VCaP (cell line): ENCODE data around the gene PODXL.

Experiments used
- H3K27ac ChIP-seq: fragments of 450-650 bp; 2 replicates; pipeline ENCODE4 v1.5.1; 2017
- TF ChIP-seq, protein P1 (sequence below): fragments of 450-650 bp; conservative IDR thresholded peaks from 2 replicates; pipeline ENCODE4 v1.5.1; 2017; ENCODE audit warnings: mild to moderate bottlenecking, moderate library complexity

Gene PODXL

DNA sequence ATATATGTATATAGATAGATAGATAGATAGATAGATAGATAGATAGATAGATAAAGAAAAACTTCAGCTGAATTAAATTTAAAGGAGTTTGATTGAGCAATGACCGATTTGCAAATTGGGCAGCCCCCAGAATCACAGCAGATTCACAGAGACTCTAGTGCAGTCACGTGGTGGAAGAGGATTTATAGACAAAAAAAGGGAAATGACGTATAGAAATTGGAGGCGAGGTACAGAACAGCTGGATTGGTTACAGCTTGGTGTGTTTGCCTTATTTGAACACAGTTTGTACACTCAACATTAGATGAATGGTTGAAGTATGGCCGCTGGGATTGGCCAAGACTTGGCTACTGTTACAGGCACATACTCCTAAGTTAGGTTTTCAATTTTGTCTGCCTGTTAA, 8.2 kb upstream of the PODXL start:
- TF ChIP-seq, protein P1, sequence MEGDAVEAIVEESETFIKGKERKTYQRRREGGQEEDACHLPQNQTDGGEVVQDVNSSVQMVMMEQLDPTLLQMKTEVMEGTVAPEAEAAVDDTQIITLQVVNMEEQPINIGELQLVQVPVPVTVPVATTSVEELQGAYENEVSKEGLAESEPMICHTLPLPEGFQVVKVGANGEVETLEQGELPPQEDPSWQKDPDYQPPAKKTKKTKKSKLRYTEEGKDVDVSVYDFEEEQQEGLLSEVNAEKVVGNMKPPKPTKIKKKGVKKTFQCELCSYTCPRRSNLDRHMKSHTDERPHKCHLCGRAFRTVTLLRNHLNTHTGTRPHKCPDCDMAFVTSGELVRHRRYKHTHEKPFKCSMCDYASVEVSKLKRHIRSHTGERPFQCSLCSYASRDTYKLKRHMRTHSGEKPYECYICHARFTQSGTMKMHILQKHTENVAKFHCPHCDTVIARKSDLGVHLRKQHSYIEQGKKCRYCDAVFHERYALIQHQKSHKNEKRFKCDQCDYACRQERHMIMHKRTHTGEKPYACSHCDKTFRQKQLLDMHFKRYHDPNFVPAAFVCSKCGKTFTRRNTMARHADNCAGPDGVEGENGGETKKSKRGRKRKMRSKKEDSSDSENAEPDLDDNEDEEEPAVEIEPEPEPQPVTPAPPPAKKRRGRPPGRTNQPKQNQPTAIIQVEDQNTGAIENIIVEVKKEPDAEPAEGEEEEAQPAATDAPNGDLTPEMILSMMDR: no peak
- no peak overlapping the region for H3K27ac ChIP-seq

DNA sequence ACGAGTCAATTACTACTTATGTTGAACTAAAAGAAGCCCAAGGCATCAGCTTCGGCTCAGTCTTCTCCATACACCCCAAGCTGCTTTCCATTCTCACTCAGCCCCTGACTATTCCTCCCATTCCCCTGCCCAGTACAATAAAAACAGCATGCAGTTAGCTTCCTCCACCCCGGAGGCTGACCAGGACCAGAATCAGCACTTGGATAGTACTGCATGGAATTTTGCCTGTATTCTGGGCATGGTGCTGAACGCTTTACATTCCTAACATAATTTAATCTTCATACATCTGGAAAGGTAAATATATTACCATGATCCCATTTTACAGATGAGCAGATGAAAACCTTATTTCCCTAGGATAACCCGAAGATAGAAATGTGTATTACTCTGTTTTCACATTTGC, 7.5 kb upstream of the PODXL start:
- TF ChIP-seq, protein P1: no peak

DNA sequence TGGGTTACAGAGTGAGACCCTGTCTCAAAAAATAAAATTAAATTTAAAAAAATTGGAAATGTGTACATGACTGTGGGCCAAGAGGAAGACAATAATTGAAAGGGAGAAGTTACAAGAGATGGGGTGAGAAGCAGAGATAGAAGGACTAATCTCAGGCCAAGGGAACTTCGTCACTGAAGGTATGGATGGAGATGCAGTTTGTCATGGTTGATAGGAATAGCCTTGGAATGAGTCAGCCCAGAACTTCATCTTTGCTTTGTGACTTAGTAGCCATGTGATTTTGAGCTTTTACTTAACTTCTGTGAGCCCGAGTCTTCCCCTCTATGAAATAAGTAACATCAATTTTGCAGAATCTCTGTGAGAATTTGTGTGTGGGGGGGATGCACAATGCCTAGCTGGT, 6.5 kb upstream of the PODXL start:
- TF ChIP-seq, protein P1: no peak
- no peak overlapping the region for H3K27ac ChIP-seq

More for the DNA sequence above, 7.5 kb upstream of the PODXL start:
- no peak overlapping the region for H3K27ac ChIP-seq

DNA sequence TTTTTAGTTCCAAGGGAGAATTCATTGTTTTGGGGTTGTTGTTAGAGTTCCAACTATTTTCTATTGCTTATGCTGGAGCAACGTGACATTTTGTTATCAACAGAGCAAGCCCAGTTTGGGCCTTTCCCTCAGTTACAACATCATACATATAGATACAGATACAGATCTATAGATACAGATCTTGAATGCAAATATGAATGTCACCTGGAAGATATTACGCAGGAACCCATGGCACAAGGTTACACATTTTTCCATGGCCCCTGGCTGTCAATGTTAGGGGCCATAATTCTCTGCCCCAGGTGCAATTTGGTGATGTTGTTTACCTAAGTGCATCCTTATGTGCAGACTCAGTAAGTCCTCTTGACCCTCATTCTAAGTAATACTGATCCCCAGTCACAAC, 3.6 kb upstream of the PODXL start:
- TF ChIP-seq, protein P1: no peak
- H3K27ac ChIP-seq: no peak overlapping the region

DNA sequence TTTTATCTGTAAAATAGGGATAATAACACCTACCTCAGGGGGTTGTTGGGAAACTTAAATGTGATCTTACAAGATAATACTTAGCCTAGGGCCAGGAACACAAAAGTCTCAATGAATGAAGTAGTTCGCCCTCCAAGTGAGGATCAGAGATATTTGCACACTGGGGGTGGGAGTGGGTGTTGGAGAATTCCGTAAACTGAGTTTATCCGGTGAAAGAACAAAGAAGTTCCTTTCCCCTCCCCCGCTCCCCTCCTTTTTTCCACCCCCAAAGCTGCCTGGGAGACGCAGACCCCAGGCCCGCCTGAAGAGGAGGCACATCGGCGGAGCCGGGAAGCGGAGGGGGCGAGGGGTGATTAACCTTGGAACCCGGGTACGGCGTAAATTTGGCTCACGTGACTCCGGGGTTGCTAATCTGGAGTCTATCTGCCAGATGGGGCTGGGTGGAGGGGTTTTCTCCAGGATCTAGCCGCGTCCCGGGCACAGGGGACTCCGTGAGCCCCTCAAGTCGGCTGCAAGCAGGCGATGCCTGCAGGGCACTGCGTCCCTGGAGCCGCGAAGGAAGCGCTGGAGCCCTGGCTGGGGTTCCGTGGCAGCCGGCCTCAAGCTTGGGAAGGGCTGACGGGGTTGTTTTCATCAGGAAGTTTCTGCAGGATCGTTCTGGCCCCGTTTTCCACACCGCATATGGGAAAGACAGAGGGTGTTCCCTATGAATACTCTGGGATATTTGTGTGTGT, 1.4 kb upstream of the PODXL start:
- TF ChIP-seq, protein P1: no peak
- no peak overlapping the region for H3K27ac ChIP-seq

DNA sequence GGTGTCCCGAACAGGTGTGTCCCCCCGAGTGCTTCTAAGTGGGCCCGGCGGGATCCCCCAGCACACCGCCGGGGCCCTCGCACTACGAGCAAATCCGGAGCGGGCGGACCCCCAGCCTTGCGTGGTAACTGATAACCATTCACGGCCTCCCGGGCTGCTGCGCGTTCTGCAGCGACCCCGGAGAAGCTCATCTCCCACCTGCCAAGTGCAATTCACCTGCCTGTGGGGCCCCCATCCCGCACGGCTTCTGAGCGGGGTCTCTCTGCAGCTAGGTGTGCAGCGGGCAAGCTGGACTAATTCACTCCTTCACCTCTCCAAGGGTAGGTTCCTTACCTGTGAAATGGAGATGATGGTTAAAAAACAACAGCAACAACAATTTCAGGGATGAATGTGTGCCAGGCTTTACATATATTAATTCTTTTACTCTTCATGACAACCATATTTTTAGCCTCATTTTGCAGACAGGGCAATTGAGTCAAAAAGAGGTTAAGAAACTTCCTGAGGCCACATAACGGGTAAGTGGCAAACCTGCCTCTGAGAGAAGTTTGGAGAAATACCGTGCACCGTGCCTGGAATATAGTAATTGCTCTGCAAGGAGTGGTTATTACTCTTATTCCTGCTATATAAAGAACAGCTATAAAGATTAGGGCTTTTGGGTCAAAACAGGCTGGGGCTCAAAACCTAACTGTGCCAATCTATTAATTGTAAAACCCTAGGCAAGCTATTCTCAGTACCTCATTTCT, 652 bp upstream of the PODXL start:
- H3K27ac ChIP-seq: peak overlapping the region; percentile 78; the same call in 1 of the 2 replicates
- TF ChIP-seq, protein P1: no peak

DNA sequence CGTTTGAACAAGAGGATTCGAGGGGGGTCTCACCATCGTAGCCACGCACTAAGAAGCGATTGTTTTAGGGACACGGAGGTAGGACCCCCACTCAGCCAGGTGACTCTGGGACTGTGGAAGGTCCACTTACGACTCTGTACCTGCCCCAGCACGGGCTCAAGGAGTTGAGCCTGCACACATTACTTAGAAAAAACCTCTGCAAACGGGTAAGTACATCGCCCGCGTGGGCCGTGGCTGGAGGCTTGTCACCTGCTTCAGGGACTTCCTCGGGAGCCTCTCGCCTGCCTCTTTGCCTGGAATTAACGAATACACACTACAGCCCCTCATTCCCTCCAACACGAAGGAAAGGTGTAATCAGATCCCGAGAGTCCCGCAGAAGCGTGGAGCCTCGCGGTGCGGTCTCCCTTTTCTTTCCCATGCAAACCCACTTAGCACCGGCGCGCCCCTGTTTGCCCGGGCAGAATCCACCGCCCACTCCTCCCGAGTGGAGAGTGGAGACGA, 826 bp downstream of the PODXL start:
- TF ChIP-seq, protein P1: no peak
- peak overlapping the region; percentile 78; the same call in 1 of the 2 replicates for H3K27ac ChIP-seq
